NOMO-1 treated with DMSO at 0.1 percent for 48 hours (cell line): ENCODE measurements around the gene PLCG1.

ENCODE experiments used
- DNase-seq: peaks from one replicate; lab custom pipeline; 2025; ENCODE audit not compliant: unreplicated experiment; lab: John Stamatoyannopoulos, UW

PLCG1 gene

GRCh38 chr20:41166201-41167117 lies 29.1 kb downstream of the PLCG1 start:
- DNase-seq, result no peak

- DNase-seq, result no peak
Observed at GRCh38 chr20:41167118-41167470, 29.8 kb downstream of the PLCG1 start.

DNA sequence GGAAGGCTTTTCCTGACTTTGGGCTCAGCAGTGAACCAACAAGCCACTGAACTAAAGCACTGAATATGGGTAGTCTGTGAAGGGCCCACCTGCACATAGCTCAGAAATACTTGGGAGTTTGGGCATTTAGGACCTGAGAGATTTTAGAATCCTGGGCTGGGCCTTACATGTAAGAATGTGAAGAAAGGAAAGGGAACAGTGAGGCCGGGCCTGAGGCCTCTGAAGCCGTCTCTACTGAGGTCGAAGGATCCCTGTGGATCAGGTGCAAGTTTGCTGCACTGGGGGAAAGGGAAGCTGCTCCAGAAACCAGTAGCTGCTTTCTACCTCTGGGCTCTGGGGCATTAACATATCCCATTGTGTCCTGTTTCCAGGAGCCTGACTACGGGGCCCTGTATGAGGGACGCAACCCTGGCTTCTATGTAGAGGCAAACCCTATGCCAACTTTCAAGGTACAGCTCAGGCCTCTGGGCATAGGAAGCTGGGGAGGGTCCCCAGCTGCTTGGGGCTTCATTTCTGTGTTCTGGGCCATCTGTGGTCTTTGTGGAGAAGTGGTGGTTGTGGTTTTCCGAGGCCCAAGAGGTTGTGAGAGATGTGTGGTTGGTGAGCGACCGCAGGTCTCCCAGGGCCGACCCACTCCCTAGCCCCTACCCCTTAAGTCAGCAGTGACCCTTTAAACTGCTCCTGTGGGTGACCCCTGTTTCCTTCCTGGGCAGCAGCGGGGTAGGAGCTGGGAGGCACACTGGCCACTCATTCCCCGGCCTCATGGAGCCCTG lies 30.3 kb downstream of the PLCG1 start:
- DNase-seq, result no peak

- DNase-seq, result no peak
Observed at GRCh38 chr20:41168281-41169161, 31.2 kb downstream of the PLCG1 start.

- DNase-seq, result no peak
Observed at GRCh38 chr20:41169162-41169690, 31.9 kb downstream of the PLCG1 start.

DNA sequence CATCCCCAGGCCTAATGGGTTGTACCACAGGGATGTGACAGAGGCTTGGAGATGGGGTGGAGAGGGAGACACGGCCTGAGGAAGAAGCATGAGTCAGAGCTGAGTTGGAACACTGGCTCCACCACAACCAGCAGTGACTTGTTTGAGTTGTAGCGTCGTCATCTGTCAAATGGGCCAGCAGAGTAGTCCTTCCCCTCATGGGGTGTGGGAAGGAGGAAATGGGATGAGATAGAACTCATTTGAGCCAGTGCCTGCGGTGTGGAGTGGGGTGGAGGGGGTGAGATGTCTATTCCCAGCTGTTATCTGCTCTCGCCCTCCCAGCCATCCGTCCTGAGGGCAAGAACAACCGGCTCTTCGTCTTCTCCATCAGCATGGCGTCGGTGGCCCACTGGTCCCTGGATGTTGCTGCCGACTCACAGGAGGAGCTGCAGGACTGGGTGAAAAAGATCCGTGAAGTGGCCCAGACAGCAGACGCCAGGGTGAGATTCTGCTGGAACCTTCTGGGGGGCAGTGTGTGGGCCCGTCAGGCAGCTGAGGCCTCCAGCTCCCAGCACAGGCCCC lies 32.5 kb downstream of the PLCG1 start:
- no peak for DNase-seq

- DNase-seq, result no peak
Observed at GRCh38 chr20:41170386-41171105, 33.2 kb downstream of the PLCG1 start.

- DNase-seq, result no peak
Observed at GRCh38 chr20:41171736-41172295, 34.5 kb downstream of the PLCG1 start.

DNA sequence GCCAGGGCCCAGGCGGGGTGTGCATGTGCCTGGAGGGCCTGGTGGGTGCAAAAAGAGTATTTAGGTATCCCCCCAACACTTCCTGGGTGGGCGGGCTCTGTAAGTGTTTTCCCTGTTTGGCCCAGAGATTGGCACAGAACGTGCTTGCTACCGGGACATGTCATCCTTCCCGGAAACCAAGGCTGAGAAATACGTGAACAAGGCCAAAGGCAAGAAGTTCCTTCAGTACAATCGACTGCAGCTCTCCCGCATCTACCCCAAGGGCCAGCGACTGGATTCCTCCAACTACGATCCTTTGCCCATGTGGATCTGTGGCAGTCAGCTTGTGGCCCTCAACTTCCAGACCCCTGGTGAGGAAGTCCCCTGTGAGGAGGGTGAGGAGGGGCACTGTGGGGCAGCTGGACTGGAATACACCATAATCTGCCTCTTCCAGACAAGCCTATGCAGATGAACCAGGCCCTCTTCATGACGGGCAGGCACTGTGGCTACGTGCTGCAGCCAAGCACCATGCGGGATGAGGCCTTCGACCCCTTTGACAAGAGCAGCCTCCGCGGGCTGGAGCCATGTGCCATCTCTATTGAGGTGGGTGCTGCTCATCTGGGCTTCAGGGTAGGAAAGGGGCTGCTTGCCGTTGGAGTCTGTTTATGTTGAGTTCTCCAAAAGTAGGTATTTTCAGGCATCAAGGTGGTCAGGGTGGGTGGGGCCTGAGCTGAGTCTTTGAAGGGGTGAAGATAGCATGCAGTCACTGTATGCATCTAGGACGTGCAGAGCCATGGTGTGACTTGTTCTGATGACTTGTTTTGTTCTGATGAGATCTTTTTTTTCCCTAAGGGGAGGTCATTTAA lies 35.2 kb downstream of the PLCG1 start:
- no peak for DNase-seq

GRCh38 chr20:41173161-41173721 lies 35.9 kb downstream of the PLCG1 start:
- DNase-seq, result peak; percentile 38

DNA sequence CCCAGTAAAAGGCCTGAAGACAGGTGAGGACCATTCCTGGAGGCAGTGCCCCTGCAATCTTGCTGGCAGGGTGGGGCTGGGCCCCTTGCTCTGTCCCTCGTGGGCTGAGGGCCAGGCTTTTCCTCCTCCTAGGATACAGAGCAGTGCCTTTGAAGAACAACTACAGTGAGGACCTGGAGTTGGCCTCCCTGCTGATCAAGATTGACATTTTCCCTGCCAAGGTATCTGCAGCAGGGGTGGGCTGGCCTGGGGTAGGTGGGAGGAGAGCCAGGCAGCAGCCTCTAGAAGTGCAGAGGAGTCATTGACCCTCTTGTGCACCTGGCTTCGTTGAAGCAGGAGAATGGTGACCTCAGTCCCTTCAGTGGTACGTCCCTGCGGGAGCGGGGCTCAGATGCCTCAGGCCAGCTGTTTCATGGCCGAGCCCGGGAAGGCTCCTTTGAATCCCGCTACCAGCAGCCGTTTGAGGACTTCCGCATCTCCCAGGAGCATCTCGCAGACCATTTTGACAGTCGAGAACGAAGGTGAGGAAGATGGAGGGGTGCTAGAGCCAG lies 36.5 kb downstream of the PLCG1 start:
- no peak for DNase-seq

- DNase-seq, result no peak
Observed at GRCh38 chr20:41174373-41174772, 37.0 kb downstream of the PLCG1 start.

GRCh38 chr20:41174782-41175181 lies 37.4 kb downstream of the PLCG1 start:
- DNase-seq, result no peak

DNA sequence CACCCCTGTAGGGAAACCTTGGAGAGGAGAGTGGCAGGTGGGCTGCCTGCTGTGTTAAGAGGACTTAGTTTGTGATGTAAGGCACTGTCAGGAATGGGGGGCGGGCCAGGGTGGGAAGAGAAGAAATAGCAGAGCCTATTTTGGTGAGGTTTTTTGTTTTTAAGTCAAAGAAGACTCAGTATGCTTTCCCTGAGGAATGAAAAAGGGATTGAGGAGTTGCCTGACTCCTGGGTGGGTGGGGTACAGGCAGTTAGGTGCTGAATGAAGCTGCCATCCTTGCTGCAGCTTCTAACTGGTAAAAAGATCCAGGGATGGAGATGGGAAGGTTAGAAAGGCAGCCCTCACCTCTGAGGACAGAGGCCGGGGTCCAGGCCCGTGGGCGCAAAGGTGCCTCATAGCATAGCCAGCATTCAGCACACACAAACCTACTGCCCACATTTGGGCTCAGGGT lies 37.9 kb downstream of the PLCG1 start:
- DNase-seq, result no peak

DNA sequence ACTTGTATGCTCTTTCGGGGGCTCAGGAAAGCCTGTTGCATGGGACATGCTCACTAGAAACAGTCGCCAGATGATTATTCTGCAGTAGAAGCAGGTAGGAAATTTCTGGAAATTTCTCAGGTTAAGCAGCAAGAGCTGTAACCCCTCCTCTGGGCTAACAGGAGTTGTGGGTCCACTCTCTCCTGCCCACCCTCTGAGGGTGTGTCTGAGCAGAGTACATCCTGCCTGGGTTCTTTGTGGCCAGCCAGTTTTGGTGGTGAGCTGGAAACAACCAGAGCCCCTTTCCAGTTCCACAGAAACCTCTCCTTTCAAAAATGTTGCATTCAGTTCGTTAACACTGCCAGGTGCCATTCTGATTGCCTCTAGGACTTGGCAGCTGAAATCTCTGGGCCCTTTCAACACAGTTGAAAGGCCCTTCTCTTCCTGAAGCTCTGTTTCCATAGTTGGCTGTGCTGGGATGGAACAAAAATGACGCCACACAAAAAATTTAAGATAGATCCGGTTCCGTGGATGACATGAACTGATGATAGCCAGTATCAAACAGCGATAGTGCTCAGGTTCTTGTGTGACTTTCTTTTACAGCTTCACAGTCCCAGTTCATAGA lies 38.5 kb downstream of the PLCG1 start:
- no peak for DNase-seq

- DNase-seq, result no peak
Observed at GRCh38 chr20:41176711-41177552, 39.6 kb downstream of the PLCG1 start.

- no peak for DNase-seq
Observed at GRCh38 chr20:41177636-41178035, 40.3 kb downstream of the PLCG1 start.
